ENCODE results near the gene FFAR4.

DNA sequence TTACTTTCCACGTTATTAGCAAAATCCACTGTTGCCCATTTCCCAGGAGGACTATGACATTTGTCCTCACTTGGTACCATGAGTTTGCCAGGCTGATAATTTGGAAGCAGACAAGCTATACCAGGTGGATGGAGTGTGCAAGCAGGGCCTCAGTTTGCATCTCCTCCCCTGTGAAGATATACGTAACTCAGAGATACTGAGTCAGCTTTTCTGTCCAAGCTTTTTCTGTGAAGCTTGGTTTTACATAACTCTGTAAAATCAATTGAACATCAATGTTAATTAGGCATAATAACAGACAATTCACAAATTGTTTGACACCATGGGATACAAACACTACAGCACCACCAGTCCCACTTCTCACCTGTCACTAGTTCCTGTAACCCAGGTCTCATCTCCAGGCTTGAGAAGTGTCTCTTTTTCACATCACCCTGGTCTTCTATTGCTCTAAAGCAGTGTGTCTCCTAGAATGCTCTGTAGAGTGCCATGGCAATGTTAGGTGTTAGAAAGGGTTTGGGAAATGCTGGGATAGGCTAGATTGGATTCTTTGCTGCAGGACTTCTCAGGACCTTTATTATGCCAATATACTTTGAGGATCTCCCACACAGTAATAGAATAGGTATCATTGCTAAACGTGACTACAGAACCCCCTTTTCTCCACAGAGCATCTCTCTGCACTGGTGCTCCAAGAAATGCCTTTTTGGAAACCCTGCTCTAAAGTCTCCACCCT is 13.7 kb downstream of the FFAR4 start:
- no peak for TF ChIP-seq CTCF (IDR thresholded peaks at IDR 0.05)
- TF ChIP-seq REST (IDR thresholded peaks at IDR 0.05; ENCODE audit: insufficient read depth in 1 of 2, low read depth in 2 of 2, low read length in 1 of 2), result no peak

Data from Panc1 (cell line).